ENCODE results near the gene PRKAG1.

GRCh38 chr12:48982397-48983080 lies 36.0 kb downstream of the PRKAG1 start:
- TF ChIP-seq CTCF (IDR thresholded peaks at IDR 0.05; ENCODE audit: borderline replicate concordance, extremely low read depth, low read length, poor library complexity, severe bottlenecking): no peak
- TF ChIP-seq EZH2 (IDR thresholded peaks at IDR 0.05; ENCODE audit: borderline replicate concordance, low read depth, low read length, severe bottlenecking): no peak

Measured in DND-41 (cell line).